ENCODE results near the gene SLC6A17. TPM values are rescaled to one million over a fixed set of nuclear protein-coding genes. Genes with fewer than 3 reads are reported as not detected.

Gene SLC6A17
- total and polyA plus RNA-seq, 2 experiments from 2014 or later: 0.03 to 0.17 TPM

DNA sequence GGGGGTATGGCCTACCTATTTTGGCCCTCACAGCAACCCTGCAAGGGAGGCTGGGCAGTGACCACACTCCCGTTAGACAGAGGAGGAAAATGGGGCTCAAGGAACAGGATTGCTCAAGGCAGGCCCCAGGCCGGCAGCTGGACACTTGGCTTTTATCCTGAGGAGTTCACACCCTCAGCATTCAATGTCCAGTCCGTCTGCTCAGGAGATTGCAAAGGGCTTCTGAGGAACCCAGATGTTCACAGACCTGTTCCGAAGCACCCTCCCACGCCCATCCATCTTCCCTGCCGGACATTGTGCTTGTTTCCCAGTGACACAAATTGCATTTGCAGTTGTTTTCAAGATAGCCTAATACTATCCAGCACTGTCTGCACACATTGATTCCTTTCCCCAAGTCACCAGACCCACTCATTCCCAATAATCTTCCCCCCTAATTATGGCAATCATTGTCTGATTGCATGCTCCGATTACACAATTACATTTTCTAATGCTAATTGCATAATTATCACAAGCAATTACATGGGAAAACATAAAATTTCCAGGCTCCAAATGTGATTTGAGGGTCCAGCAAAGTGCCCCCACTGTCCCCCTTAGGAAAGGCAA, 42.3 kb upstream of the SLC6A17 start (continued):
- TF ChIP-seq ETS1 (IDR thresholded peaks at IDR 0.05) (no peak), EZH2 (IDR thresholded peaks at IDR 0.05; ENCODE audit: low read depth, unreplicated experiment) (no peak), CREB1 (CRISPR knock-in tag; IDR thresholded peaks at IDR 0.05; ENCODE audit: low read depth) (no peak), ZNF114 (CRISPR knock-in tag; IDR thresholded peaks at IDR 0.05) (no peak), ZNF331 (CRISPR knock-in tag; IDR thresholded peaks at IDR 0.05; ENCODE audit: low read depth) (no peak), NANOG (IDR thresholded peaks at IDR 0.05; ENCODE audit: borderline replicate concordance) (no peak)

DNA sequence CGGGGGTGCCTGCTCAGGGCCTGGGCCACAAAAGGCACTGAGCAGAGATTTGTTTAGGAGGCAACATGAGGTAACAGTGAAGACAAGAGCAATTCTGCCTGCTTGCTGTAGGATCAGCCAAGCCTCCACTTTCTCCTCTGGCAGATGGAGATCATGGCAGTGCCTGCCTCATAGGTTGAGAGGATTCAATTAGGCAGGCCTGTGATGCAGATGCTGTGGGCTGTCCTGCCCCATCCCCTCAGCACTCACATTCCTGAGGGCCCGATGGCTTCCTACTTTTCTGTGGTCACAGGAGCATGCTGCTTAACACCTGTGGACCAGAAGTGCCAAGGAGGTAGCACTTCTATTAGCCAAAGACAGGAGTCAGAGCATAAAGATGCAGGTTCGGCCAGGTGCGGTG, 39.2 kb upstream of the SLC6A17 start:
- H3K9me2 ChIP-seq (ENCODE audit: insufficient read depth): no peaks in the 10 kb centered on the region
- H3K4me1 ChIP-seq (ENCODE audit: insufficient read depth): no peaks in the 10 kb centered on the region
- H4K20me1 ChIP-seq (replicated peaks; ENCODE audit: insufficient read depth): no peaks in the 10 kb centered on the region
- H3K9me3 Mint-ChIP-seq: no peaks in the 10 kb centered on the region
- peaks cover 15% of the 10 kb centered on the region for H3K27me3 Mint-ChIP-seq (ENCODE audit: insufficient read depth, low read depth, poor library complexity)
- DNase-seq (ENCODE audit: low spot score) (peak; percentile 26), ATAC-seq (no peak; the same call in 2 of the 3 replicates)
- H3K4me1 Mint-ChIP-seq: no peaks in the 10 kb centered on the region
- no peaks in the 10 kb centered on the region for H3K27me3 ChIP-seq (ENCODE audit: insufficient read depth)
- H3K36me3 ChIP-seq (ENCODE audit: insufficient read depth): no peaks in the 10 kb centered on the region
- no peak for TF ChIP-seq CTCF (conservative IDR thresholded peaks at IDR 0.05; ENCODE audit: low read depth in 2 of 2)
- TF ChIP-seq, protein P1, sequence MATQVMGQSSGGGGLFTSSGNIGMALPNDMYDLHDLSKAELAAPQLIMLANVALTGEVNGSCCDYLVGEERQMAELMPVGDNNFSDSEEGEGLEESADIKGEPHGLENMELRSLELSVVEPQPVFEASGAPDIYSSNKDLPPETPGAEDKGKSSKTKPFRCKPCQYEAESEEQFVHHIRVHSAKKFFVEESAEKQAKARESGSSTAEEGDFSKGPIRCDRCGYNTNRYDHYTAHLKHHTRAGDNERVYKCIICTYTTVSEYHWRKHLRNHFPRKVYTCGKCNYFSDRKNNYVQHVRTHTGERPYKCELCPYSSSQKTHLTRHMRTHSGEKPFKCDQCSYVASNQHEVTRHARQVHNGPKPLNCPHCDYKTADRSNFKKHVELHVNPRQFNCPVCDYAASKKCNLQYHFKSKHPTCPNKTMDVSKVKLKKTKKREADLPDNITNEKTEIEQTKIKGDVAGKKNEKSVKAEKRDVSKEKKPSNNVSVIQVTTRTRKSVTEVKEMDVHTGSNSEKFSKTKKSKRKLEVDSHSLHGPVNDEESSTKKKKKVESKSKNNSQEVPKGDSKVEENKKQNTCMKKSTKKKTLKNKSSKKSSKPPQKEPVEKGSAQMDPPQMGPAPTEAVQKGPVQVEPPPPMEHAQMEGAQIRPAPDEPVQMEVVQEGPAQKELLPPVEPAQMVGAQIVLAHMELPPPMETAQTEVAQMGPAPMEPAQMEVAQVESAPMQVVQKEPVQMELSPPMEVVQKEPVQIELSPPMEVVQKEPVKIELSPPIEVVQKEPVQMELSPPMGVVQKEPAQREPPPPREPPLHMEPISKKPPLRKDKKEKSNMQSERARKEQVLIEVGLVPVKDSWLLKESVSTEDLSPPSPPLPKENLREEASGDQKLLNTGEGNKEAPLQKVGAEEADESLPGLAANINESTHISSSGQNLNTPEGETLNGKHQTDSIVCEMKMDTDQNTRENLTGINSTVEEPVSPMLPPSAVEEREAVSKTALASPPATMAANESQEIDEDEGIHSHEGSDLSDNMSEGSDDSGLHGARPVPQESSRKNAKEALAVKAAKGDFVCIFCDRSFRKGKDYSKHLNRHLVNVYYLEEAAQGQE (IDR thresholded peaks at IDR 0.05; ENCODE audit: unreplicated experiment): no peak
- TF ChIP-seq JUNB (IDR thresholded peaks at IDR 0.05; ENCODE audit: unreplicated experiment): no peak
- TF ChIP-seq POLR2AphosphoS5 (IDR thresholded peaks at IDR 0.05; ENCODE audit: low read depth): no peak
- TF ChIP-seq, protein P2, sequence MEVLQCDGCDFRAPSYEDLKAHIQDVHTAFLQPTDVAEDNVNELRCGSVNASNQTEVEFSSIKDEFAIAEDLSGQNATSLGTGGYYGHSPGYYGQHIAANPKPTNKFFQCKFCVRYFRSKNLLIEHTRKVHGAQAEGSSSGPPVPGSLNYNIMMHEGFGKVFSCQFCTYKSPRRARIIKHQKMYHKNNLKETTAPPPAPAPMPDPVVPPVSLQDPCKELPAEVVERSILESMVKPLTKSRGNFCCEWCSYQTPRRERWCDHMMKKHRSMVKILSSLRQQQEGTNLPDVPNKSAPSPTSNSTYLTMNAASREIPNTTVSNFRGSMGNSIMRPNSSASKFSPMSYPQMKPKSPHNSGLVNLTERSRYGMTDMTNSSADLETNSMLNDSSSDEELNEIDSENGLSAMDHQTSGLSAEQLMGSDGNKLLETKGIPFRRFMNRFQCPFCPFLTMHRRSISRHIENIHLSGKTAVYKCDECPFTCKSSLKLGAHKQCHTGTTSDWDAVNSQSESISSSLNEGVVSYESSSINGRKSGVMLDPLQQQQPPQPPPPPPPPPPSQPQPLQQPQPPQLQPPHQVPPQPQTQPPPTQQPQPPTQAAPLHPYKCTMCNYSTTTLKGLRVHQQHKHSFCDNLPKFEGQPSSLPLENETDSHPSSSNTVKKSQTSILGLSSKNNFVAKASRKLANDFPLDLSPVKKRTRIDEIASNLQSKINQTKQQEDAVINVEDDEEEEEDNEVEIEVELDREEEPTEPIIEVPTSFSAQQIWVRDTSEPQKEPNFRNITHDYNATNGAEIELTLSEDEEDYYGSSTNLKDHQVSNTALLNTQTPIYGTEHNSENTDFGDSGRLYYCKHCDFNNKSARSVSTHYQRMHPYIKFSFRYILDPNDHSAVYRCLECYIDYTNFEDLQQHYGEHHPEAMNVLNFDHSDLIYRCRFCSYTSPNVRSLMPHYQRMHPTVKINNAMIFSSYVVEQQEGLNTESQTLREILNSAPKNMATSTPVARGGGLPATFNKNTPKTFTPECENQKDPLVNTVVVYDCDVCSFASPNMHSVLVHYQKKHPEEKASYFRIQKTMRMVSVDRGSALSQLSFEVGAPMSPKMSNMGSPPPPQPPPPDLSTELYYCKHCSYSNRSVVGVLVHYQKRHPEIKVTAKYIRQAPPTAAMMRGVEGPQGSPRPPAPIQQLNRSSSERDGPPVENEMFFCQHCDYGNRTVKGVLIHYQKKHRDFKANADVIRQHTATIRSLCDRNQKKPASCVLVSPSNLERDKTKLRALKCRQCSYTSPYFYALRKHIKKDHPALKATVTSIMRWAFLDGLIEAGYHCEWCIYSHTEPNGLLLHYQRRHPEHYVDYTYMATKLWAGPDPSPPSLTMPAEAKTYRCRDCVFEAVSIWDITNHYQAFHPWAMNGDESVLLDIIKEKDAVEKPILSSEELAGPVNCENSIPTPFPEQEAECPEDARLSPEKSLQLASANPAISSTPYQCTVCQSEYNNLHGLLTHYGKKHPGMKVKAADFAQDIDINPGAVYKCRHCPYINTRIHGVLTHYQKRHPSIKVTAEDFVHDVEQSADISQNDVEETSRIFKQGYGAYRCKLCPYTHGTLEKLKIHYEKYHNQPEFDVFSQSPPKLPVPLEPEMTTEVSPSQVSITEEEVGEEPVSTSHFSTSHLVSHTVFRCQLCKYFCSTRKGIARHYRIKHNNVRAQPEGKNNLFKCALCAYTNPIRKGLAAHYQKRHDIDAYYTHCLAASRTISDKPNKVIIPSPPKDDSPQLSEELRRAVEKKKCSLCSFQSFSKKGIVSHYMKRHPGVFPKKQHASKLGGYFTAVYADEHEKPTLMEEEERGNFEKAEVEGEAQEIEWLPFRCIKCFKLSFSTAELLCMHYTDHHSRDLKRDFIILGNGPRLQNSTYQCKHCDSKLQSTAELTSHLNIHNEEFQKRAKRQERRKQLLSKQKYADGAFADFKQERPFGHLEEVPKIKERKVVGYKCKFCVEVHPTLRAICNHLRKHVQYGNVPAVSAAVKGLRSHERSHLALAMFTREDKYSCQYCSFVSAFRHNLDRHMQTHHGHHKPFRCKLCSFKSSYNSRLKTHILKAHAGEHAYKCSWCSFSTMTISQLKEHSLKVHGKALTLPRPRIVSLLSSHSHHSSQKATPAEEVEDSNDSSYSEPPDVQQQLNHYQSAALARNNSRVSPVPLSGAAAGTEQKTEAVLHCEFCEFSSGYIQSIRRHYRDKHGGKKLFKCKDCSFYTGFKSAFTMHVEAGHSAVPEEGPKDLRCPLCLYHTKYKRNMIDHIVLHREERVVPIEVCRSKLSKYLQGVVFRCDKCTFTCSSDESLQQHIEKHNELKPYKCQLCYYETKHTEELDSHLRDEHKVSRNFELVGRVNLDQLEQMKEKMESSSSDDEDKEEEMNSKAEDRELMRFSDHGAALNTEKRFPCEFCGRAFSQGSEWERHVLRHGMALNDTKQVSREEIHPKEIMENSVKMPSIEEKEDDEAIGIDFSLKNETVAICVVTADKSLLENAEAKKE (CRISPR knock-in tag; IDR thresholded peaks at IDR 0.05): no peak
- no peak for TF ChIP-seq EZH2phosphoT487 (IDR thresholded peaks at IDR 0.05; ENCODE audit: unreplicated experiment)
- no peak for TF ChIP-seq ZNF331 (CRISPR knock-in tag; IDR thresholded peaks at IDR 0.05; ENCODE audit: low read depth)
- no peak for TF ChIP-seq STAT1 (IDR thresholded peaks at IDR 0.05; ENCODE audit: unreplicated experiment)
- no peak for TF ChIP-seq CREB1 (CRISPR knock-in tag; IDR thresholded peaks at IDR 0.05; ENCODE audit: low read depth)
- no peak overlapping the region for H2AFZ ChIP-seq
- H3K4me3 ChIP-seq: no peak overlapping the region
- no peak overlapping the region for H3K4me3 Mint-ChIP-seq
- no peak overlapping the region for H3K4me2 ChIP-seq
- H3F3A ChIP-seq (replicated peaks; ENCODE audit: low read depth): no peaks in the 10 kb centered on the region
- no peaks in the 10 kb centered on the region for H3K36me3 Mint-ChIP-seq (ENCODE audit: low read depth)
- no peaks in the 10 kb centered on the region for H3K79me2 ChIP-seq (replicated peaks; ENCODE audit: insufficient read depth)
- H3K27ac ChIP-seq (ENCODE audit: low read depth): no peak overlapping the region
- no peak overlapping the region for H3K27ac Mint-ChIP-seq

Measured in GM23338 (cell line).